Activated CD4-positive, alpha-beta T cell treated with anti-CD3 and anti-CD28 coated beads, Interleukin-2, amount 10 ng/mL, durations not matched to agents 7 days and 5 days (primary cell): ENCODE results near the gene TRIM8. TPM values are rescaled to one million over a fixed set of nuclear protein-coding genes. Genes with fewer than 3 reads are reported as not detected.

Experiments
- CTCF ChIA-PET: fragments of 350-600 bp; sonication (Branson Sonifier 250); formaldehyde crosslinking; loops from one replicate; lab custom pipeline; 2021; ENCODE audit warnings: antibody characterized with exemption; lab: Charles Lee
- POLR2A ChIA-PET: fragments of 350-600 bp; sonication (Branson Sonifier 250); formaldehyde crosslinking; loops from one replicate; lab custom pipeline; 2021; ENCODE audit warnings: antibody characterized with exemption; lab: Charles Lee
- DNase-seq: peaks from one replicate; pipeline ENCODE4 v3.0.0-alpha.2; 2020
- H3K27ac Mint-ChIP-seq: one replicate; pipeline ENCODE4 v1.8.0; 2021; ENCODE audit warnings: mild to moderate bottlenecking, moderate library complexity, mixed read lengths
- H3K27me3 Mint-ChIP-seq: one replicate; pipeline ENCODE4 v1.8.0; 2021; ENCODE audit warnings: mixed read lengths
- H3K36me3 Mint-ChIP-seq: one replicate; pipeline ENCODE4 v1.8.0; 2021; ENCODE audit warnings: low read depth, mixed read lengths
- H3K4me1 Mint-ChIP-seq: one replicate; pipeline ENCODE4 v1.8.0; 2021; ENCODE audit warnings: mixed read lengths
- H3K4me3 Mint-ChIP-seq: one replicate; pipeline ENCODE4 v1.8.0; 2021; ENCODE audit warnings: mild to moderate bottlenecking, moderate library complexity, mixed read lengths
- H3K9me3 Mint-ChIP-seq: one replicate; pipeline ENCODE4 v1.8.0; 2021; ENCODE audit warnings: mixed read lengths
- total RNA-seq, 2 experiments: library from RNA; stranded (reverse); gene quantifications; one replicate each; pipeline ENCODE4 v1.2.3, GENCODE V29; 2021

TRIM8 gene
- total RNA-seq, 2 experiments from 2014 or later = 40.2 to 42.7 TPM

- Mint-ChIP-seq H3K27me3 (no peaks in the 10 kb centered on the region), H3K27ac (no peak overlapping the region), H3K4me3 (no peak overlapping the region), H3K36me3 (peaks cover 6% of the 10 kb centered on the region), H3K9me3 (no peaks in the 10 kb centered on the region), H3K4me1 (peaks cover 16% of the 10 kb centered on the region)
- POLR2A ChIA-PET = no interaction called here
- no peak for DNase-seq
- CTCF ChIA-PET = interaction anchor here (1.2 kb wide), 1 partner anchor 9 kb away, joined by 3 read pairs; the partner anchor contains the start of genes ARL3 and SFXN2
Measured at GRCh38 chr10:102705531-102705930, 61.3 kb downstream of the TRIM8 start.

Other genes with a start within 250 kb of the TRIM8 start
- gene NFKB2, start 248.8 kb upstream of the TRIM8 start, total RNA-seq = 10 to 100 TPM; 74.8 to 81.8 TPM
- gene PSD, start 225.7 kb upstream of the TRIM8 start, total RNA-seq = 1 to 10 TPM; 1.4 to 1.6 TPM
- gene FBXL15, start 223.6 kb upstream of the TRIM8 start, total RNA-seq = 10 to 100 TPM in 1 of 2 experiments, 1 to 10 TPM in 1; 8.7 to 11.2 TPM
- 10 to 100 TPM; 63.6 to 68.9 TPM for gene CUEDC2, start 211.9 kb upstream of the TRIM8 start, total RNA-seq
- under 1 TPM in 1 of 2 experiments, not detected in 1; 0.17 TPM for gene C10orf95, start 192.9 kb upstream of the TRIM8 start, total RNA-seq
- 10 to 100 TPM; 76.1 to 84.5 TPM for gene ACTR1A, start 141.8 kb upstream of the TRIM8 start, total RNA-seq
- gene SUFU, start 140.5 kb upstream of the TRIM8 start, total RNA-seq = 10 to 100 TPM; 13.4 to 14.2 TPM
- 1 to 10 TPM; 4.4 to 5.0 TPM for gene ARL3, start 69.9 kb downstream of the TRIM8 start, total RNA-seq
- 10 to 100 TPM; 20.7 to 23.6 TPM for gene SFXN2, start 70.2 kb downstream of the TRIM8 start, total RNA-seq
- 10 to 100 TPM; 30.2 to 31.4 TPM for gene WBP1L, start 99.5 kb downstream of the TRIM8 start, total RNA-seq
- gene CYP17A1, start 192.9 kb downstream of the TRIM8 start, total RNA-seq = not detected
- 10 to 100 TPM; 10.7 to 13.0 TPM for gene BORCS7, start 209.8 kb downstream of the TRIM8 start, total RNA-seq
- under 1 TPM; 0.48 to 0.60 TPM for gene AS3MT, start 225.0 kb downstream of the TRIM8 start, total RNA-seq